HG03039 (cell line): ENCODE measurements around the gene ZBTB5.
"Not testable (repeated sequence)": the region's sequence is repeated elsewhere in the genome, so short reads cannot be mapped to it uniquely, and the experiment has no call there.

Experiments
- ATAC-seq: cut with Tn5 transposase; IDR thresholded peaks from one replicate; pipeline ENCODE4 v1.9.1; 2021; ENCODE audit warnings: mild to moderate bottlenecking, moderate library complexity; ENCODE audit not compliant: unreplicated experiment

The ZBTB5 gene

DNA sequence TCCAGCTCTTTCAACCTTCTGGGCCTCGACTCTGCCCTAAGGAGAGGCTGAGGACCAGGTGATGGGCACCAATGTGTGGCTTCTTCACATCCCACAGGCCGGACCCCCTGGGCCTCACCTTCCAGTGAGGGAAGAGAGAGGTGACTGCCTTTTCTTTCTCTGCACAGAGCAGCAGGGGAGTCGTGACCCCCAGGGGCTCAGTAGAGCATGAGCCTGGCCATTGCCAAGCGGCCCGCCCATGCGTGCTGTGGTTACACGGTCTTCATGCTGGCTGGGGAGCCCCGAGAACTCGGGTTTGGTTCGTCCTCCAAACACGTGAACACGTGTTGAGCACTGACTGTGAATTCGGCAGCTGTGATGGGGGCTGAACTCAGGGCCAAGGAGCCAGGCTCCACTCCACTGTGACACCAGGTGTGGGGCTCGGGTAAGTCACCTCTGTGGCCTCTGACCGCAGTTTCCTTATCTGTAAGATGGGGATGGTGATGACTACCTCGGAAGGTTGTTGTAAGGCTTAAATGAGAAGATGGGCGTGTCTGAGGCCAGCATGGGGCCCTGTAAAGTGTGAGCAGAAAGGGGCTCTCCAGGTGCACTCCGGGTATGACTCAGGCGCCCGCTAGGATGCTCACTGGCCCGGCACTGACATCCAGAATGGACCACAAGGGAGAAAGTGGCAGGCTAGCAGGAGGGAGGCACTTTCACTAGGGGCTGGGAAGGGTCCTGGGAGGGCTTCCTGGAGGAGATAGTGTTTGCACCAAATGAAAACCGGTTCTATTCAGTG, 56.1 kb downstream of the ZBTB5 start:
- ATAC-seq = peak; percentile 80

DNA sequence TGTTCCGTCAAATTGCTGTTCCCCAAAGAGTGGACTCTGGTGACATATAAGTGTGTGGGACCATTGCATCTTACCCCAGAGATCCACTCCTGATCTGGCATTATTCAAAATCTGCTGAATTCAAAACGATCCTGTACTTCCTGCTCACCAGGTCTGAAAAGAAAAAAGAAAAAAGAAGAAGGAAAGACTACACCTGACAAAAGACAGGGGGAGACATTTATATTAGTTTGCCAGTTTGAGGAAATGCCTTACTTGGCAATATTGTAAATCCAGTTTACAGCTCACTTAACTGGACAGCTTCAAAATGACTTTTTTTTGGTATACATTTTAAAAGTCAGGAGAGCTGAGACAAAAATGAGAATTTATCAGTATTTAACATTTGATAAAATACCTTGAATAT, 57.8 kb downstream of the ZBTB5 start:
- no peak for ATAC-seq

DNA sequence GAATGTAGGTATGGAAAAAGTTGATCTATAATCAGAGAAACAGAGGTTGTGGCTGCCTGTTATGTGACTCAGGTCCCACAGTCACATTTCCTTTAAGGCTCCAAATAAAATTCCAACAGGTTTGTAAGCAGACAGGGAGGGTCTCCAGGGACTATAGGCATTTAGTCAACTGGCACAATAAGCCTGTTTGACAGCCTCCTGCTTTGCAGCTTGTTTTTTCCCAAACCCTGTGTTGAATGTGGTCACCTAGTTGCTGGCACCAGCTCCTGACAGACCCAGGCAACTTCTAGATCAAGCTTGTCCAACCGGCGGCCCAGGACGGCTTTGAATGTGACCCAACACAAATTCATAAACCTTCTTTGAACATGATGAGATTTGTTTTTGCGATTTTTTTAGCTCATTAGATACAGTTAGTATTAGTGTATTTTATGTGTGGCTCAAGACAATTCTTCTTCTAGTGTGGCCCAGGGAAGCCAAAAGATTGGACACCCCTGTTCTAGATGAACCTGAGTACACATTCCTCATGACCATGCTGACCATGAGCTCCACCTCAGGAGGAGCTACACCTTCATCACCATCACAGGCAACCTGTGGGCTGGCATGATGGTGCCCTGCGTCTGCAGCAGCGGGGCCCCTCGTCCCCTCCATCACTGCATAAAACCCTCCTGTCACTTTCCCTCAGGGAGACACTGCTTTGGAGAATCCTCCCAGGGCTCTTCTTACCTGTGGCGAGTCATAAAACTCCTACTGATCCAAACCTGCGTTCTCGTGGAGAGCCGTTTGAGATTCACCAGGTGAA, 58.4 kb downstream of the ZBTB5 start:
- no peak for ATAC-seq

DNA sequence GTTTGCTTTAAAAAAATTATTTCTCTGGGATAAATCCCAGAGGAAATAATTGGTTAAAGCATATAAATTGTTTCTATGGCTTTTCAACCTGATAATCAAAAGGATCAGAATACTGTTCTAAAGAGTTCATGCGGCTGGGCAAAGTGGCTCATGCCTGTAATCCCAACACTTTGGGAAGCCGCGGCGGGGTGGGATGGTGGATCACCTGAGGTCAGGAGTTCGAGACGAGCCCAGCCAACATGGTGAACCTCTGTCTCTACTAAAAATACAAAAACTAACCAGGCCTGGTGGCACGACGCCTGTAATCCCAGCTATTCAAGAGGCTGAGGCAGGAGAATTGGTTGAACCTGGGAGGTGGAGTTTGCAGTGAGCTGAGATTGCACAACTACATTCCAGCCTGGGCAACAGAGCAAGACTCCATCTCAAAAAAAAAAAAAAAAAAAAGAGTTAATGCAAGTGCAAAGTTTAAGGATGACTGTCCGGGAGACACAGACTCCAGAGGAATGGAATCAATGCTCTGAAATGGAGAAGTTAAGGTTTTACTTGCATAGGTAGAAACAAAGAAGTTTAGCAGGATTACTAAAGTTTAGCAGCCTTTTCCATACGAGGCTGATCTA, 59.4 kb downstream of the ZBTB5 start:
- ATAC-seq = no peak

DNA sequence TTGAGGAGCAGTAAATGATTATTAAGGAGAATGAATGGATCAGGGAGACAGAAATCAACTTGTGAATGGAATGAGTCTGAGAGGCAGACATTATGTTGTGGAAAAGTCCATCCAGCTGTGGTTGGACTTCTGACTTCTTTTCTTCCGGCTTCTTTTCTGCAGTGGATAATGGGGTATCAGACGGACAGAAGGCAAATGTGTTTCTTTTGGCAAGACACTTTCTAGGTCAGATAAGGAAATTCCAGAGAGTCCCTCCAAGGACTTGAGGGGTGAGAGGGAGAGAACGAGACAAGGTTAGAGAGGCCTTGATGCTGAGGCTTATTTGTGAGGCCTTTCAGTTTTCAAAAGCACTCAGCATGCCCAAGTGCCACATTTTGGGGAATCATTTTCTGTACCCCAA, 59.9 kb downstream of the ZBTB5 start:
- no peak for ATAC-seq

DNA sequence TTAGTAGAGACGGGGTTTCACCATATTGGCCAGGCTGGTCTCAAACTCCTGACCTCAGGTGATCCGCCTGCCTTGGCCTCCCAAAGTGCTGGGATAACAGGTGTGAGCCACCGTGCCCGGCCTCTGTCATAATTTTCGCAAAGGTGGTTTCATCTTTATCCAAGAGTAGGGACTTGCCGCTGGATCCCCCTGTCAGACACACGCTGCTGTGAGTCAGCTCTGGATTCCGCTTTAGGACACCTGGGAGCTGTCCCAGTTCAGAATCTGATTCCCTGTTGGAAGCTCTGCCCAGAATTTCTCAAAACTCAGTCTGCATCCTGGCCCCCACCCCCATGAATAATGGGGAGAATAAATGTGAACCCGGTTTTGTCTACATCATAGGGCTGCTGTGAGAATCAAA, 60.7 kb downstream of the ZBTB5 start:
- no peak for ATAC-seq

DNA sequence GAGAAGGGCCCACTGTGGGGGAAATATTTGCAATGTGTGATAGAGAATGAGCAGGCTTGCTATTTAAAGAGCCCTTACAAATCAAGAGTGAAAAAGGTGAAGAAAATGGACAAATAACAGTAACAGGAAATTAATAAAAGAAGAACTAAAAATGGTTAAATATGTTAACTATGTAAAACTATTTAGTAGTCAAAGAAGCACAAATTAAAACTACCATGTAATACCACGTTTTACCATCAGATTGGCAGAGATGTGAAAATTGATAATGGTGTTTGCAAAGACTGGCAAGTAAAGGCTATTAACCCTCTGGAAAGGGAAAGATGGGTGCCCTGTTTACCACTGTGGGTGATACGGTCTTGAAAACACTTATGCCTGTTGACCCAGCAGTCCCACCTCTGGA, 65.9 kb downstream of the ZBTB5 start:
- no peak for ATAC-seq

DNA sequence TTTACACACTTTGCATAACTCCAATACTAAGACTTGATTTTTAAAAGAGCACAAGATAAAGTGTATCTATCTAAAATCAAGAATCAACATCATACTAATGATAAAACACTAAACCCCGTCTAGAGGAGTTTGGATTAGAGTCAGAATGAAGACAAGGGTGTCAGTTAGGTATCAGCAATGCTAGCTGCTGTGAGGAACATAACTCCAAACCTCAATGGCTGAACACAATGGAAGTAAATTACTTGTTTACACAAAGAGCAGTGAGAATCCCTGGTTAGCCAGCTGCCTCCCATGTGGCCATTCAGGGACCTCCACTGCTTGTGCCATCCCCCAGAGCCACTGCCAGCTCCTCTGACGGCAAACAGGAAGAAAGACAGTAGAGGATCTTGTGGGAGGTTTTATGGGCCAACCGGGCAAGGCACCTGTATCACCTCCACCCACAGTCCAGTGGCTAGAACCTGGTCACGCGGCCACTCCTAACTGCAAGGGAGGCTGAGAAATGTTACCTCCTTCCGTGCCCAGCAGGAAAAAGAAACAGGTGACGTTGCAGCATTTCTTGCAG, 66.7 kb downstream of the ZBTB5 start:
- ATAC-seq = no peak

DNA sequence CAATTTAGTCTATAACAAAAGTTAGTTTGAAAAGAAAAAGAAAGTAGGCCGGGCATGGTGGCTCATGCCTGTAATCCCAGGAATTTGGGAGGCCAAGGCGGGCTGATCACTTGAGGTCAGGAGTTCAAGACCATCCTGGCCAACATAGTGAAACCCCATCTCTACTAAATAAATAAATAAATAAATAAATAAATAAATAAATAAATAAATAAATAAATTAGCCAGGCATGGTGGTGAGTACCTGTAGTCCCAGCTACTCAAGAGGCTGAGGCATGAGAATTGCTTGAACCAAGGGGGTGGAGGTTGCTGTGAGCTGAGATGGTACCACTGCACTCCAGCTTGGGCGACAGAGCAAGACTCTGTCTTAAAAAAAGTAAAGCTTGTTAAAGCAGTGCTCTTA, 67.3 kb downstream of the ZBTB5 start:
- ATAC-seq = not testable (repeated sequence)

DNA sequence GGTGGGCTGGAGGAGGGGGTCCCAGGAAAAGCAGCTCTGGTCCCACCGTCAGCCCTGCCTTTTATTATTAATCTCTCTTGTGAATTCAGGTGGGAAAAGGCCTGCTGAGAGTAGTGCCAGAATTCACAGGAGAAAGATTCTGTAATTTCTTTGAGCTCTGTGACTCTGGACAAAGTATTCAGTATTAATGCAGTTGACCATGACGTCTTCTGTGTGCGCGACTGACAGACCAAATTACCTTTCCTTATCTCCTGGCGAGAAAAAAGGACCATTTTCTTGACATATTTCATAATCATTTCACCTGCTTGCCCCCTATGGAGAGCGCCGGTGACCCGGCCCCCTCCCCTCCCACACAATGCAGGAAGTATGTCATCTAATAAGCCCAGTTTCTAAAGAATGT, 69.6 kb downstream of the ZBTB5 start:
- no peak for ATAC-seq

DNA sequence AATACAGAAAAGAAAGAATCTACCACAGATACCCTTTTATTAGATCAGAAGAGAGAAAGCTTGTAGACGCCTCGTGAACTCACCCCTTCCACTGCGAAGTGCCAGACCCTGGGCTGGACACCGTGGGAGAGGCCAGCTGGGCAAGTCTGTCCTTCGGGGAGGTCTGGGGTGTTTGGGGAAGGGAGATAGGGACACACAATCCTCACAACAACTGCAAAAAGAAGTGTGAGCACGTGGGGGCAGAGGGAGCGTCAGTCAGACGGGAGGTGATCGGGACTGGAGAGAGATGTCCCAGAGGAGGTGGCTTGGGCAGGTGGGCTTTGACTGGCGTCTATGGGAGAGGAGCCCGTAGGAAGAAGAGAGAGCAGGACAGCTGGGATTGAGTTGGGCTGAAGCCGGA, 70.0 kb downstream of the ZBTB5 start:
- no peak for ATAC-seq

DNA sequence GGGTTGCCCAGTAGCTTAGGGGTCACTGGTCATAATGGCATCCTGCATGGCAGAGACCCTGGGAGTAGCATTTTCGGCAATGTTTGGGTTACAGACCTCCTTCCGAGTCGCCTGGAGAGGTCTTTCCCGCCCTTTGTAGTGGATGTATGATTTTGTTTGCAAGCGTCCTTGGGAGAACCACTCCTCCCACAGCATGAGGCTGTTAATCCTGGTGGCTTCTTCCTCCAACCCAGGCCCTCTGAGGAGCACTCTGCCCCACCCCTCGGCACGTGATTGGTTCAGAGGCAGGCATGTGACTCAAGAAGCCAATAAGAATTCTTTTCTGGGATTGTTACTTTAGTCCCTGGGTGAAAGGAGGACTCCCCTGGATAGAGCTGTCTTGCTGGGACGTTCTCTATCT, 73.0 kb downstream of the ZBTB5 start:
- no peak for ATAC-seq

DNA sequence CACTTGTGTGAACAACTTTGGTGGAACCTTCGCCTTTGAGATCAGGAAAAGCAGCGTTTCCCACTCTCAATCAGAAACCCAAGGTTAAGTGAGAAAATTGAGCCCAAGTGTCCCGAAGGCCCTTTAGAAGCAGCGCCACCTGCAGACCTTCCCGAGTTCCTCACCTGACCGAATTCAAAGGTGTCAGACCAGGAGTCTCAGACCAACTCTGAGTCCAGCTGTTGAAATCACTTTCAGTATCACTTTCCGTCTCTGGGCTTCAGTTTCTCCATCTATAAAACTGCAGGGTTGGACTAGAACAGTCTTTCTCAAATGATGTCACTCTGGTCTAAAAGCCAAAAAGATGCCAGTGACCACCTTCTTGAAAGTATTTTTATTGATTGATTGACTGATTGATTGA, 74.5 kb downstream of the ZBTB5 start:
- peak; percentile 72 for ATAC-seq
